HTR-8/SVneo (cell line): ENCODE results near the gene ARMC9.
"Not testable (repeated sequence)": the region's sequence is repeated elsewhere in the genome, so short reads cannot be mapped to it uniquely, and the experiment has no call there.

Experiments used
- DNase-seq: peaks from one replicate; pipeline ENCODE4 v3.0.0; 2011; ENCODE audit warnings: low spot score, mixed read lengths; ENCODE audit not compliant: insufficient read length
- FAIRE-seq: peaks from 2 replicates; lab custom pipeline; 2011; peaks lifted over from hg19 to GRCh38; lab: Jason Lieb, UNC

The ARMC9 gene

GRCh38 chr2:231334179-231334930 lies 135.9 kb downstream of the ARMC9 start:
- no peak for FAIRE-seq
- no peak for DNase-seq

DNA sequence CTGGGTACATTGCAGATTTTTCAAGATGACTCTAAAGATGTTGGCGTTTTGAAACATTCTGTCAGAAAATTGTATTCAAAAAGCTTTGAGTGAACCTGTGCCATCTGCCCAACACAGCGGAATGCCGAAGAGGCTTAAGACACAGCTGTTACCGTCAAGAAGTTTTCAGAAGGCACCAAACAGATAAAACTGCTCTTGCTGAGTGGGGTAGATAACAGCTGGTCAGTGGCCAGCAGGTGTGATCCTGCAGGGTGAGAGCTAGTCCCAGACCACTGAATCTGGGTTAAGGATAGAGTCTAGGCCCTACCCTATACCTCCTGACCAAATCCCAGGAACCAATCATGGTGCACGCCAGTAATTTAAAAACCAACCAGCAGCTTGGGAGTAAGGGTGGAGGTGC lies 136.6 kb downstream of the ARMC9 start:
- FAIRE-seq (no peak), DNase-seq (no peak)

- DNase-seq (no peak), FAIRE-seq (no peak)
Observed at GRCh38 chr2:231335591-231335990, 137.2 kb downstream of the ARMC9 start.

- DNase-seq = no peak
- FAIRE-seq = no peak
Observed at GRCh38 chr2:231336236-231336635, 137.8 kb downstream of the ARMC9 start.

- DNase-seq = no peak
- FAIRE-seq = no peak
Observed at GRCh38 chr2:231336700-231337099, 138.3 kb downstream of the ARMC9 start.

DNA sequence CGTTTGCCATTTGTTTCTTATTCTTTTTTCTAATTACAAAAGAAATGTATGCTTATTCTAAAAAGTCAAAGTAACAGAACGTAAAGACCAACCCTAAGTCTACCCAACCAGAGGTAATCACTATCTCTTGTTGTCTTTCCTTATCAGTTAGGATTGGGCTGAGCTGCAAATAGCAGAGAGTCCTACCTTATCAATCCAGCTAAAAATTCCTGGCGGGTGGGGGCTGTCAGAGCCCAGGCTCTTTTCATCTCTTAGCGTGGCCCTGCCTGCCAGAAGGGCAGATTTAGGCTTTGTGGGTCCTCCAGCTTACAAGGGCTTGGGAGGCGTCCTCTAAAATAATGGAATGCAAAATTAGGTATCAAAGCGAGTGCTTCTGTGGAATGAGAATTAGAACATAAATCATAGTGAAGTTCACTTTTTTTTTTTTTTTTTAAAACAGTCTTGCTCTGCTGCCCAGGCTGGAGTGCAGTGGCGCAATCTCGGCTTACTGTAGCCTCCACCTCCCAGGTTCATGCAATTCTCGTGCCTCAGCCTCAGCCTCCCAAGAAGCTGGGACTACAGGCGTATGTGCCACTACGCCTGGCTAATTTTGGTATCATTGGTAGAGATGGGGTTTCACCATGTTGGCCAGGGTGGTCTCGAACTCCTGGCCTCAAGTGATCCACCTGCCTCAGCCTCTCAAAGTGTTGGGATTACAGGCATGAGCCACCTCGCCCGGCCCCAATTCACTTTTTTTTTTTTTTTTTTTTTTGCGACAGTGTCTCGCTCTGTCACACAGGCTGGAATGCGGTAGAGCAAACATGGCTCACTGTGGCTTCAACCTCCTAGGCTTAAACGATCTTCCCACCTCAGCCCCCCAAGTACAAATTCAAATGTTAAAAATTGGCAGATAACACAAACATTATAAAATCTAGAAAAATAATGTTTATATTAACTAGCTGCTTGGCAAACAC lies 139.7 kb downstream of the ARMC9 start:
- DNase-seq (no peak), FAIRE-seq (no peak)

- DNase-seq (no peak), FAIRE-seq (no peak)
Observed at GRCh38 chr2:231339316-231339715, 140.9 kb downstream of the ARMC9 start.

GRCh38 chr2:231341100-231341499 lies 142.7 kb downstream of the ARMC9 start:
- no peak for DNase-seq
- FAIRE-seq = peak; percentile 31

GRCh38 chr2:231342061-231342711 lies 143.8 kb downstream of the ARMC9 start:
- FAIRE-seq (no peak), DNase-seq (no peak)

DNA sequence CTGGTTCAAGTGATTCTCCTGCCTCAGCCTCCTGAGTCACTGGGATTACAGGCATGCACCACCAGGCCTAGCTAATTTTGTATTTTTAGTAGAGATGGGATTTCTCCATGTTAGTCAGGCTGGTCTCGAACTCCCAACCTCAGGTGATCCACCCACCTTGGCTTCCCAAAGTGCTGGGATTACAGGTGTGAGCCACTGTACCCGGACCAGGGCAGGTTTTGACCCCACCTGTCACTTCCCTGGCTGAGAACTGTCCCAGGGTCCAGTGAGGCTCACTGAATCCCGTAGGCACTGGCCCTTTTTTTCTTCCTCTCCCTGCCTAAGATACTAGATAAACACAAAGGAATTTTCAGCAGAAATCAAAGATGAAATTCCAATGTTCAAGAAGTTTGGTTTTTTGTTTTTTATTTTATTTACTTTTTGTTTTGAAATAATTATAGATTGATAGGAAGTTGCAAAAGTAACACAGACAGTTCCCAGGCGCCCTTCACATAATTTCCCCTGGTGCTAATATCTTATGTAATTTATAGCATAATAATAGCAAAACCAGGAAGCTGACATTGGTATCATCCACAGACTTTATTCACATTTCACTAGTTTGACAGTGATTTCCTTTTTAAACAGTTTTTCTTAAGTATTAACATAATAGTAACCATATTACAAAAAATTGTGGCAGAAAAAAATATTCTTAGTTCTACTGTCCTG lies 144.7 kb downstream of the ARMC9 start:
- FAIRE-seq = no peak
- DNase-seq = no peak

GRCh38 chr2:231343988-231344387 lies 145.6 kb downstream of the ARMC9 start:
- no peak for FAIRE-seq
- no peak for DNase-seq

- no peak for FAIRE-seq
- no peak for DNase-seq
Observed at GRCh38 chr2:231344851-231345250, 146.4 kb downstream of the ARMC9 start.

DNA sequence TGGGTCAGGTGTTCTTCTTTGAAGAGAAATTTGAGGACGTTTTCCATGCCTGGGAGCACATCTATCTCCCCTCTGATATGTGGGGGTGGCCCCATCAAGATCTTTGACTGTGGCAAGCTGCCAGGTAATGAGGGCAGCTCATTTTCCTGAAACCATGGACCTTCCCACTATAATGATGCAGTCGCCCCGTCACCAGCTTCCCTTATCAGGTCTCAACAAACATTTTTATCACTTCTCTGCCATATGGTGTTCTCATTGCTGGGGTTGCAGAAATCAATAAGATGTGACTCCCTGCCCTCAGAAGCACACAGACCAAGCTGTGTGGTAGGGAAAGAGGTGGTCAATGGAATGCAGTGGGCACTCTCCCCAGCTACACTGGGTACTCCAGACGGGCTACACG lies 148.7 kb downstream of the ARMC9 start:
- no peak for FAIRE-seq
- DNase-seq = no peak

GRCh38 chr2:231347638-231348037 lies 149.2 kb downstream of the ARMC9 start:
- DNase-seq (no peak), FAIRE-seq (no peak)

GRCh38 chr2:231348173-231348572 lies 149.7 kb downstream of the ARMC9 start:
- DNase-seq = no peak
- no peak for FAIRE-seq

- FAIRE-seq = peak; percentile 16
- no peak for DNase-seq
Observed at GRCh38 chr2:231348704-231349373, 150.4 kb downstream of the ARMC9 start.

DNA sequence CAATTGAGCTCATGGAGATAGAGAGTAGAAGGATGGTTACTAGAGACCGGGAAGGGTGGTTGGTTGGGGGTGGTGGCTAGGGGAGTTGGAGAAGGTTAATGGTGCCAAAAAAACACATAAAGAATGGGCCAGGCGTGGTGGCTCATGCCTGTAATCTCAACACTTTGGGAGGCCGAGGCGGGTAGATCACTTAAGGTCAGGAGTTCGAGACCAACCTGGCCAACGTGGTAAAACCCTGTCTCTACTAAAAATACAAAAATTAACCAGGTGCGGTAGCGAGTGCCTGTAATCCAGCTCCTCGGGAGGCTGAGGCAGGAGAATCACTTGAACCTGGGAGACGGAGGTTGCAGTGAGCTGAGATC lies 150.9 kb downstream of the ARMC9 start:
- FAIRE-seq, DNase-seq: not testable (repeated sequence)

DNA sequence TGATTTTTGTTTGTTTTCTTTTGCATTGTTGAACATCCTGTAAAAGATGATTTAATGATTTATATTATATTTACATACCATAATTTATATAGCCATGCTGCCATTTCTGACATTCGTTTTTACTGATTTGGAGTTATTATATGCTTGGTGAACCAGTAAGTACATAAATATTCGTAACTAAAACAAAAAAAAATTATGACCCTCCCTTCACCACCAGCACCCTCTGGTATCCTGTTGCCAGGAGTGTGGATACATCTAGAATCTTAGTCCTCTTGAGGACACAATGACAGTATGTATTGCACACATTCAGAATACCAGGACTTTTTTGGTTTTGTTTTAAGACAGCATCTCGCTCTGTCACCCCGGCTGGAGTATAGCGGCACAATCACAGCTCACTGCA lies 153.2 kb downstream of the ARMC9 start:
- DNase-seq (no peak), FAIRE-seq (no peak)

GRCh38 chr2:231353469-231353868 lies 155.0 kb downstream of the ARMC9 start:
- FAIRE-seq (no peak), DNase-seq (no peak)
